DMS153 (cell line): ENCODE data around the gene SOX8.
"Not testable (repeated sequence)": the region's sequence is repeated elsewhere in the genome, so short reads cannot be mapped to it uniquely, and the experiment has no call there.

Experiments
- DNase-seq: peaks from one replicate; lab custom pipeline; 2025; lab: John Stamatoyannopoulos, UW

SOX8 gene

GRCh38 chr16:955766-956165 is 25.8 kb upstream of the SOX8 start:
- DNase-seq, result not testable (repeated sequence)

GRCh38 chr16:959232-960040 is 22.1 kb upstream of the SOX8 start:
- no peak for DNase-seq

GRCh38 chr16:962366-962765 is 19.2 kb upstream of the SOX8 start:
- no peak for DNase-seq

GRCh38 chr16:962901-963814 is 18.4 kb upstream of the SOX8 start:
- DNase-seq, result no peak

- no peak for DNase-seq
Observed at GRCh38 chr16:963913-964312, 17.7 kb upstream of the SOX8 start.

GRCh38 chr16:964356-965035 is 17.1 kb upstream of the SOX8 start:
- DNase-seq, result no peak

GRCh38 chr16:965036-965395 is 16.6 kb upstream of the SOX8 start:
- no peak for DNase-seq

- no peak for DNase-seq
Observed at GRCh38 chr16:965487-965886, 16.1 kb upstream of the SOX8 start.

GRCh38 chr16:966035-966434 is 15.5 kb upstream of the SOX8 start:
- no peak for DNase-seq

GRCh38 chr16:966505-966904 is 15.1 kb upstream of the SOX8 start:
- no peak for DNase-seq

GRCh38 chr16:967077-967541 is 14.5 kb upstream of the SOX8 start:
- DNase-seq, result no peak

- no peak for DNase-seq
Observed at GRCh38 chr16:967546-968295, 13.8 kb upstream of the SOX8 start.

GRCh38 chr16:968620-969019 is 12.9 kb upstream of the SOX8 start:
- no peak for DNase-seq

- no peak for DNase-seq
Observed at GRCh38 chr16:969508-970385, 11.8 kb upstream of the SOX8 start.

- no peak for DNase-seq
Observed at GRCh38 chr16:970386-970765, 11.2 kb upstream of the SOX8 start.

- peak; percentile 55 for DNase-seq
Observed at GRCh38 chr16:970766-971581, 10.6 kb upstream of the SOX8 start, which contains the start of gene LMF1. TSS of gene LMF1 (minus strand) at chr16:970984. CDS start at chr16:970980, 4 bp downstream.

- no peak for DNase-seq
Observed at GRCh38 chr16:971582-971905, 10.0 kb upstream of the SOX8 start.

- DNase-seq, result no peak
Observed at GRCh38 chr16:971981-972315, 9.6 kb upstream of the SOX8 start.

- no peak for DNase-seq
Observed at GRCh38 chr16:972316-973002, 9.1 kb upstream of the SOX8 start.

- DNase-seq, result no peak
Observed at GRCh38 chr16:973366-973765, 8.2 kb upstream of the SOX8 start.
